ENCODE results near the gene THBS3. TPM values are rescaled to one million over a fixed set of nuclear protein-coding genes. Genes with fewer than 3 reads are reported as not detected.

The THBS3 gene
- total and polyA plus RNA-seq, 2 of the 4 experiments (the other 2 are of a cell fraction), result 15.1 to 30.4 TPM

- H3K14ac ChIP-seq (replicated peaks; ENCODE audit: low read depth, low read length), result peak within 1 kb of the TSS; percentile 82
- peak within 1 kb of the TSS; percentile 81 for H3K4me3 ChIP-seq (ENCODE audit: insufficient read depth, low read depth, low read length)
- H4K91ac ChIP-seq (ENCODE audit: insufficient read depth, low read depth, low read length), result peak within 1 kb of the TSS; percentile 83
- dilution Hi-C loops (cut with HindIII; ENCODE audit: low sequenced_read_pairs, unreplicated experiment), result no loop called here
- H3K23ac ChIP-seq (ENCODE audit: low read depth, low read length), result peak within 1 kb of the TSS; percentile 66; the same call in 1 of the 2 replicates
- H4K20me1 ChIP-seq (ENCODE audit: insufficient read depth, low read length), result no peaks in the 10 kb centered on the region
- POLR2A ChIA-PET (ENCODE audit: unreplicated experiment), result interaction anchor here (0.9 to 1.0 kb wide), 2 partner anchors 20 to 51 kb away, joined by 3 to 4 read pairs; no protein-coding TSS in a partner anchor
- ATAC-seq (ENCODE audit: low read depth), result peak; percentile 40
- TF ChIP-seq, protein P1, sequence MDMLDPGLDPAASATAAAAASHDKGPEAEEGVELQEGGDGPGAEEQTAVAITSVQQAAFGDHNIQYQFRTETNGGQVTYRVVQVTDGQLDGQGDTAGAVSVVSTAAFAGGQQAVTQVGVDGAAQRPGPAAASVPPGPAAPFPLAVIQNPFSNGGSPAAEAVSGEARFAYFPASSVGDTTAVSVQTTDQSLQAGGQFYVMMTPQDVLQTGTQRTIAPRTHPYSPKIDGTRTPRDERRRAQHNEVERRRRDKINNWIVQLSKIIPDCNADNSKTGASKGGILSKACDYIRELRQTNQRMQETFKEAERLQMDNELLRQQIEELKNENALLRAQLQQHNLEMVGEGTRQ (IDR thresholded peaks at IDR 0.05; ENCODE audit: low read depth, low read length), result peak; percentile 53
- TF ChIP-seq POLR2A (IDR thresholded peaks at IDR 0.05; ENCODE audit: low read depth, low read length), result no peak
- H3K36me3 ChIP-seq (ENCODE audit: control insufficient read depth, insufficient read depth, low read length), result peaks cover 32% of the 10 kb centered on the region
- peak within 1 kb of the TSS; percentile 96 for H2AFZ ChIP-seq (replicated peaks; ENCODE audit: low read length, poor library complexity)
- WGBS, 2 experiments (ENCODE audit: extremely low coverage in 2 of 2, insufficient read length in 1 of 2), result 2% methylated on average over 5 of the region's 38 CpGs; no CpG with 5 or more reads in 1 of the 2 experiments
- H3K9me3 ChIP-seq (ENCODE audit: control insufficient read depth, insufficient read depth, low read length), result no peaks in the 10 kb centered on the region
- peak within 1 kb of the TSS; percentile 94 for H3K9ac ChIP-seq (ENCODE audit: low read depth, low read length)
- intact Hi-C loops (cut with micrococcal nuclease), result loop anchor here (10.0 kb wide), 2 partner anchors 199 to 421 kb away; partner anchors contain the start of genes CKS1B and SHC1
- H3K9me1 ChIP-seq (ENCODE audit: insufficient read depth, low read length), result peaks cover 2% of the 10 kb centered on the region; the same call in 1 of the 2 replicates
- peaks cover 0 to 46% of the 10 kb centered on the region in 2 experiments for H3K79me1 ChIP-seq (ENCODE audit: low read depth in 1 of 2, low read length in 2 of 2)
- H3K4me2 ChIP-seq (ENCODE audit: low read depth, low read length), result peak within 1 kb of the TSS; percentile 94
- no peaks in the 10 kb centered on the region for H3K27me3 ChIP-seq (ENCODE audit: control insufficient read depth, insufficient read depth, low read length)
- CTCF ChIA-PET, result interaction anchor here (0.6 to 1.6 kb wide), 7 partner anchors 20 to 705 kb away, joined by 3 to 19 read pairs (median 6); partner anchors contain the start of genes CLK2, PBXIP1 and THBS3
- peak within 1 kb of the TSS; percentile 92 for H3K4ac ChIP-seq (ENCODE audit: low read depth, low read length)
- H2BK15ac ChIP-seq (ENCODE audit: low read depth, low read length), result no peak within 1 kb of the TSS; the same call in 2 of the 3 replicates
- H2BK120ac ChIP-seq (ENCODE audit: low read depth, low read length), result peak within 1 kb of the TSS; percentile 37
- H3K4me1 ChIP-seq (ENCODE audit: control insufficient read depth, insufficient read depth, low read length), result peaks cover 3% of the 10 kb centered on the region
- H3K27ac ChIP-seq (ENCODE audit: insufficient read depth, low read length), result peak within 1 kb of the TSS; percentile 93
- H2AK5ac ChIP-seq (ENCODE audit: low read depth, low read length), result peak within 1 kb of the TSS; percentile 87
- H2BK5ac ChIP-seq (ENCODE audit: low read depth, low read length, poor library complexity, severe bottlenecking), result peak within 1 kb of the TSS; percentile 86
- peak within 1 kb of the TSS; percentile 38 for H3K18ac ChIP-seq (ENCODE audit: low read depth, low read length)
- H2BK20ac ChIP-seq (ENCODE audit: low read depth, low read length), result no peak within 1 kb of the TSS
- H4K8ac ChIP-seq (ENCODE audit: low read depth in 2 of 2, low read length in 2 of 2), result peak within 1 kb of the TSS; percentile 34 to 98
- DNase-seq, result peak; percentile 34
- peak within 1 kb of the TSS; percentile 96 for H2AK9ac ChIP-seq (replicated peaks; ENCODE audit: low read depth, low read length, poor library complexity)
- in situ Hi-C loops (cut with MboI; ENCODE audit: low sequenced_read_pairs), result no loop called here
- H4K5ac ChIP-seq (ENCODE audit: low read depth, low read length), result peak within 1 kb of the TSS; percentile 92
- BruUV-seq (replicated peaks), result no TSS peak
- H3K56ac ChIP-seq (ENCODE audit: extremely low read depth, insufficient read depth, low read length), result peak within 1 kb of the TSS; percentile 76
These were observed 34.0 kb downstream of the THBS3 start, which contains the start of gene TRIM46 for GRCh38 chr1:155173478-155174323. Gene TRIM46 (plus strand): TSS chr1:155173849. CDS start chr1:155173967, 118 bp downstream.
